HK-2 (cell line): ENCODE results near the gene FLT4.
"Not testable (repeated sequence)": the region's sequence is repeated elsewhere in the genome, so short reads cannot be mapped to it uniquely, and the experiment has no call there.

Experiments
- DNase-seq: peaks from one replicate; pipeline ENCODE4 v3.0.0-alpha.2; 2018; ENCODE audit not compliant: unreplicated experiment

The FLT4 gene

GRCh38 chr5:180670157-180670556 lies 20.8 kb upstream of the FLT4 start:
- no peak for DNase-seq

GRCh38 chr5:180669661-180670060 lies 20.3 kb upstream of the FLT4 start:
- DNase-seq = no peak

GRCh38 chr5:180668835-180669596 lies 19.6 kb upstream of the FLT4 start:
- DNase-seq = no peak

GRCh38 chr5:180666812-180667211 lies 17.4 kb upstream of the FLT4 start:
- no peak for DNase-seq

GRCh38 chr5:180665682-180666404 lies 16.4 kb upstream of the FLT4 start:
- DNase-seq = no peak

GRCh38 chr5:180658774-180659564 lies 9.6 kb upstream of the FLT4 start:
- DNase-seq = no peak

GRCh38 chr5:180655243-180655642 lies 5.8 kb upstream of the FLT4 start:
- not testable (repeated sequence) for DNase-seq

- DNase-seq = no peak
These were observed 3.4 kb upstream of the FLT4 start for GRCh38 chr5:180652771-180653170.

GRCh38 chr5:180652346-180652745 lies 2.9 kb upstream of the FLT4 start:
- no peak for DNase-seq

- DNase-seq = no peak
These were observed 623 bp downstream of the FLT4 start for GRCh38 chr5:180648658-180649296.

- DNase-seq = no peak
These were observed 1.4 kb downstream of the FLT4 start for GRCh38 chr5:180647941-180648500.

GRCh38 chr5:180647465-180647864 lies 1.9 kb downstream of the FLT4 start:
- no peak for DNase-seq

GRCh38 chr5:180646963-180647305 lies 2.5 kb downstream of the FLT4 start:
- DNase-seq = no peak

- no peak for DNase-seq
These were observed 3.0 kb downstream of the FLT4 start for GRCh38 chr5:180646289-180646962.

- no peak for DNase-seq
These were observed 3.9 kb downstream of the FLT4 start for GRCh38 chr5:180645274-180646204.

- DNase-seq = no peak
These were observed 4.6 kb downstream of the FLT4 start for GRCh38 chr5:180644825-180645273.

GRCh38 chr5:180644129-180644824 lies 5.1 kb downstream of the FLT4 start:
- no peak for DNase-seq

- DNase-seq = no peak
These were observed 6.1 kb downstream of the FLT4 start for GRCh38 chr5:180643191-180643851.

GRCh38 chr5:180642779-180643178 lies 6.6 kb downstream of the FLT4 start:
- no peak for DNase-seq
